ENCODE results near the gene RPL18. TPM values are rescaled to one million over a fixed set of nuclear protein-coding genes. Genes with fewer than 3 reads are reported as not detected.

The RPL18 gene
- total RNA-seq, 4 donors from 2014 or later: 1,394 to 2,260 (median 1,686) TPM

DNA sequence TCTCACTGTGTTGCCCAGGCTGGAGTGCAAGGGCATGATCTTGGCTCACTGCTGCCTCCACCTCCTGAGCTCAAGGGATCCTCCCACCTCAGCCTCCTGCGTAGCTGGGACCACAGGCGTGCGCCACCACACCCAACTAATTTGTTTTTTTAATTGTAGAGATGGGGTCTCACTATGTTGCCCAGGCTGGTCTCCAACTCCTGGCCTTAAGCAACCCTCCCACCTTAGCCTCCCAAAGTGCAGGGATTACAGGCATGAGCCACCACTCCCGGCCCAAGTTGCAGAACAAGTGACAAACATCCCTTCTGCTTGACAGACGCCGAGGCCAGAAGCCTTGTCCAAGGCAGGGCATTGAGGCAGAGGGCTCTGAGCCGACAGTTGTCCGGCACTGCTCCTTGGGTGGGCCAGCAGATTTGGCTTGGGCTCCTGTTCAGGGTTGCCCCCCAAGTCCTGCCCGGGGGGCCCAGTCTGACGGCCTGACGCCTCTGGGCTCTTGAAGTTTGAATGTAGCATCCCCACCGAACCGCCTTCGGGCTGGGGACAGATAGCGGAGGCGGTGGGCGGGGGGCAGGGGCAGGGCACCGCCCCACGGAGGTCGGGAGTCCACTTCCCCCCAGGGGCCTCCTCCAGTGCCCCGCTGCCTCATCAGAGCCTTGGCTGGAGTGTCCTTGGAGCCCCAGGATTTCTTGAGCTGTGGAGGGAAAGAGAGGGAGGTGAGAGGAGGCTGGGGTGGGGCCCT lies 18.1 kb downstream of the RPL18 start:
- Histone ChIP-seq H3K4me3 (no peak overlapping the region), H3K27me3 (no peaks in the 10 kb centered on the region), H3K36me3 (no peaks in the 10 kb centered on the region), H3K9me3 (no peaks in the 10 kb centered on the region), H3K27ac (peak overlapping the region in 3 of 4 donors; percentile 54 to 65 (median 63)), H3K4me1 (peaks cover 0 to 15% (median 4%) of the 10 kb centered on the region in 4 donors)
- WGBS, 2 donors (ENCODE audit: low coverage in 1 of 2): 84 to 90% methylated on average over 2 to 21 of the region's 21 CpGs
- DNase-seq: no peak
- TF ChIP-seq, protein P1, sequence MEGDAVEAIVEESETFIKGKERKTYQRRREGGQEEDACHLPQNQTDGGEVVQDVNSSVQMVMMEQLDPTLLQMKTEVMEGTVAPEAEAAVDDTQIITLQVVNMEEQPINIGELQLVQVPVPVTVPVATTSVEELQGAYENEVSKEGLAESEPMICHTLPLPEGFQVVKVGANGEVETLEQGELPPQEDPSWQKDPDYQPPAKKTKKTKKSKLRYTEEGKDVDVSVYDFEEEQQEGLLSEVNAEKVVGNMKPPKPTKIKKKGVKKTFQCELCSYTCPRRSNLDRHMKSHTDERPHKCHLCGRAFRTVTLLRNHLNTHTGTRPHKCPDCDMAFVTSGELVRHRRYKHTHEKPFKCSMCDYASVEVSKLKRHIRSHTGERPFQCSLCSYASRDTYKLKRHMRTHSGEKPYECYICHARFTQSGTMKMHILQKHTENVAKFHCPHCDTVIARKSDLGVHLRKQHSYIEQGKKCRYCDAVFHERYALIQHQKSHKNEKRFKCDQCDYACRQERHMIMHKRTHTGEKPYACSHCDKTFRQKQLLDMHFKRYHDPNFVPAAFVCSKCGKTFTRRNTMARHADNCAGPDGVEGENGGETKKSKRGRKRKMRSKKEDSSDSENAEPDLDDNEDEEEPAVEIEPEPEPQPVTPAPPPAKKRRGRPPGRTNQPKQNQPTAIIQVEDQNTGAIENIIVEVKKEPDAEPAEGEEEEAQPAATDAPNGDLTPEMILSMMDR (IDR thresholded peaks at IDR 0.05): no peak
- in situ Hi-C loops (cut with MboI; ENCODE audit: low pct_ligation_motif_present in 1 of 4, low pct_unique_long_range_greater_than_20kb in 1 of 4, low sequenced_read_pairs in 3 of 4): no loop called here
- intact Hi-C loops (cut with DNase I; ENCODE audit: low total_unique reads): no loop called here

DNA sequence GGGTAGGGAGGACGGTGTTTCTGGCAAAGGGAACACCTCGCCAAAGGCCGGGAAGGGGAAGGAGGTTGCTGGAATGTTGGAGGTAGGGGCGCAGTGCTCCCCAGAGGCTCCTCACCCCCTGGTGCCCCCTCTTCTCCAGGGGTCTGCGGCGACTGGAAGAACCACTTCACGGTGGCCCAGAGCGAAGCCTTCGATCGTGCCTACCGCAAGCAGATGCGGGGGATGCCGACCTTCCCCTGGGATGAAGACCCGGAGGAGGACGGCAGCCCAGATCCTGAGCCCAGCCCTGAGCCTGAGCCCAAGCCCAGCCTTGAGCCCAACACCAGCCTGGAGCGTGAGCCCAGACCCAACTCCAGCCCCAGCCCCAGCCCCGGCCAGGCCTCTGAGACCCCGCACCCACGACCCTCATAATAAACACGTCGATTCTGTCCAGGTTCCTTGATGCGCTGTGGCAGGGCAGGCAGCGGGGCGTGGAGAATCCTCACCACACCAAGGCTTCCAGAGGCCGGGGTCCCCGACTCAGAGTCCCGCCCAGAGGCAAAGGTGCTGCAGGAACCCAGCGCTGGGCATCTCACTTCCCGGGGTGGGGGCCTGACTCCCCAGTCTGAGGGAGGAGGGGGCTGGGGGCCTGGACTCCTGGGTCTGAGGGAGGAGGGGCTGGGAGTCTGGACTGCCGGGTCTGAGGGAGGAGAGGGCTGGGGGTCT lies 19.8 kb downstream of the RPL18 start:
- 69 to 75% methylated on average over 3 to 28 of the region's 30 CpGs for WGBS, 2 donors (ENCODE audit: low coverage in 1 of 2)
- in situ Hi-C loops (cut with MboI; ENCODE audit: low pct_ligation_motif_present in 1 of 4, low pct_unique_long_range_greater_than_20kb in 1 of 4, low sequenced_read_pairs in 3 of 4): loop anchor here in 2 of 4 donors (25.0 kb wide), 2 partner anchors 287 to 337 kb away; partner anchors contain the start of genes CARD8 (in 1 of the 2) and ZNF114 (in 1 of the 2)

DNA sequence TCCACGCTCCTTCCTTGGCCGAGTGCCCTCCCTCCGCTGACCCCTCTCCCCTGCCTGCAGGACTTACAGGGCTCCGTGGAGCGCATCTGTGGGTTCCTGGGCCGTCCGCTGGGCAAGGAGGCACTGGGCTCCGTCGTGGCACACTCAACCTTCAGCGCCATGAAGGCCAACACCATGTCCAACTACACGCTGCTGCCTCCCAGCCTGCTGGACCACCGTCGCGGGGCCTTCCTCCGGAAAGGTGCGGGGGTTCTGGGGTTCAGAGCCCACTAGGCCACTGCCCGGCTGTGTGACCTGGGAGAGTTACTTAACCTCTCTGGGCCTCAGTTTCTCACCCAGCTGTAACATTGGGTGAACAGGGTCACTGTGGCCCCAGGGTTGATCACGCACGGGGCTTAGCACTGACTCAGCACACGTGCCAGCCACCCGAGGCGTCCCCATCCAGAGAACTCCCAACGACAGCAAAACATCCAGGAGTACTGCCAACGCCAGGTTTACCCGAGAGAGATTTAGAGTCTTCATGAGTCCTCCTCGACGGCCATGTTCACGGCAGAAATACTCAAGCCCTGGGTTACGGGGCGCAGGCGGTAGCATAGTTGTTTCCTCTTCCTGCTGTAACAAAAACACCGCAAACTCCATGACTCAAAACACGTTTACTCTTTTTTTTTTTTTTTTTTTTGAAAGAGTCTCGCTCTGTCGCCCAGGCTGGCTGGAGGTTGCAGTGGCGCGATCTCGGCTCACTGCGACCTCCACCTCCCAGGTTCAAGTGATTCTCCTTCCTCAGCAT lies 22.1 kb downstream of the RPL18 start:
- peaks cover 0 to 3% (median 0%) of the 10 kb centered on the region in 4 donors for H3K4me1 ChIP-seq
- H3K36me3 ChIP-seq: no peaks in the 10 kb centered on the region
- no peak for DNase-seq
- TF ChIP-seq POLR2AphosphoS5 (IDR thresholded peaks at IDR 0.05): no peak
- TF ChIP-seq, protein P1 (IDR thresholded peaks at IDR 0.05): no peak
- TF ChIP-seq EP300 (IDR thresholded peaks at IDR 0.05; ENCODE audit: low read depth): no peak
- TF ChIP-seq POLR2A (IDR thresholded peaks at IDR 0.05): no peak
- H3K9me3 ChIP-seq: no peaks in the 10 kb centered on the region
- in situ Hi-C loops (cut with MboI; ENCODE audit: low pct_ligation_motif_present in 1 of 4, low pct_unique_long_range_greater_than_20kb in 1 of 4, low sequenced_read_pairs in 3 of 4): loop anchor here in 2 of 4 donors (25.0 kb wide), 2 partner anchors 285 to 335 kb away; partner anchors contain the start of genes CARD8 (in 1 of the 2) and ZNF114 (in 1 of the 2)
- intact Hi-C loops (cut with DNase I; ENCODE audit: low total_unique reads): no loop called here
- WGBS, 2 donors (ENCODE audit: low coverage in 1 of 2): 78% methylated on average over 39 of the region's 39 CpGs; no CpG with 5 or more reads in 1 of the 2 donors
- no peak overlapping the region for H3K27ac ChIP-seq
- H3K4me3 ChIP-seq: no peak overlapping the region
- H3K27me3 ChIP-seq: no peaks in the 10 kb centered on the region

More for the DNA sequence above, 19.8 kb downstream of the RPL18 start:
- Histone ChIP-seq H3K36me3 (no peaks in the 10 kb centered on the region), H3K27ac (no peak overlapping the region), H3K9me3 (no peaks in the 10 kb centered on the region), H3K4me3 (no peak overlapping the region), H3K4me1 (peaks cover 0 to 10% (median 4%) of the 10 kb centered on the region in 4 donors), H3K27me3 (no peaks in the 10 kb centered on the region)
- intact Hi-C loops (cut with DNase I; ENCODE audit: low total_unique reads): no loop called here
- no peak for DNase-seq
- TF ChIP-seq, protein P1 (IDR thresholded peaks at IDR 0.05): no peak
- TF ChIP-seq POLR2A (IDR thresholded peaks at IDR 0.05): no peak
- no peak for TF ChIP-seq EP300 (IDR thresholded peaks at IDR 0.05; ENCODE audit: low read depth)
- TF ChIP-seq POLR2AphosphoS5 (IDR thresholded peaks at IDR 0.05): no peak

All from transverse colon (tissue), 4 donors.